Gastroesophageal sphincter (tissue), 3 donors: ENCODE results near the gene OTX1.

Experiments used
- EP300 ChIP-seq: sonication (generic); formaldehyde crosslinking; IDR thresholded peaks from one replicate; pipeline ENCODE4 v1.6.1; 2017; ENCODE audit warnings: antibody characterized with exemption, mild to moderate bottlenecking
- POLR2A ChIP-seq, 2 donors: fragments of 450-650 bp; IDR thresholded peaks; one replicate each; pipeline ENCODE4 v1.6.1; 2017; ENCODE audit warnings: antibody characterized with exemption in 2 of 2, mild to moderate bottlenecking in 2 of 2, moderate library complexity in 1 of 2
- POLR2AphosphoS5 ChIP-seq: sonication (generic); formaldehyde crosslinking; IDR thresholded peaks from one replicate; pipeline ENCODE4 v1.6.1; 2017; ENCODE audit warnings: antibody characterized with exemption
- TF ChIP-seq, protein P1 (sequence below), 4 experiments: fragments of 200-600 bp in 2 of 4; fragments of 450-650 bp in 2 of 4; sonication (generic) in 1 of 4; IDR thresholded peaks; one replicate each; pipeline ENCODE4 v1.5.1; 2017 to 2019; ENCODE audit warnings: antibody characterized with exemption in 4 of 4, mild to moderate bottlenecking in 2 of 4, moderate library complexity in 2 of 4

DNA sequence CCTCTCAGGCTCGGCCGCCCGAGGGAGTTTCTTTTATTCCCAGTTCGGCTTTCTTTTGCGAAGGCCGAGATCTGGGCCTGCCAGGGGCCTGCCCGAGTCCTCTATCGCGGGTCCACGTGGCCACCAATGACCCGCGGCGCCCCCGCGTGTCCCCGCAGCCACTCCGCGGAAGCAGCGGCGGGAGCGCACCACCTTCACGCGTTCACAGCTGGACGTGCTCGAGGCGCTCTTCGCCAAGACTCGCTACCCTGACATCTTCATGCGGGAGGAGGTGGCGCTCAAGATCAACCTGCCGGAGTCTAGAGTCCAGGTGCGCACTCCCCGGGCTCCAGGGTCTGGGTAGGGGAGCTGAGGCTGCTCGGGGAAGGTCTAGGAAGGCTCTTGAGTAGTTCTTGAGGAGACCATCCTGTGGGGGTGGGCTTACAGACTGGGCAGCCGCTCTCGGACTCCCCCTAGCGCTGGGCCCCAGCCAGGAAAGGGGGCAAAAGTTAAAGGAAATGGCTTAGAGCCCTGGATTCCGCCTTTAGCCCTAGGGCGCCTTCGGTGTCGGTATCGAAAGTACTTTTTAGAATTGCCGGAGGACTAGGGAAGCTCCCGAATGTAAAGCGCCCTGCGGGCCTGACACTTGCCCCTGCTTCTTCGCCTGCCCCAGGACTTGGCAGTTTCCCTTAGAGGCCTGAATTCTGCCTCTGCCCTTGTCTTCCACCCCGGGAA is 3.4 kb downstream of the OTX1 start:
- TF ChIP-seq, protein P1, sequence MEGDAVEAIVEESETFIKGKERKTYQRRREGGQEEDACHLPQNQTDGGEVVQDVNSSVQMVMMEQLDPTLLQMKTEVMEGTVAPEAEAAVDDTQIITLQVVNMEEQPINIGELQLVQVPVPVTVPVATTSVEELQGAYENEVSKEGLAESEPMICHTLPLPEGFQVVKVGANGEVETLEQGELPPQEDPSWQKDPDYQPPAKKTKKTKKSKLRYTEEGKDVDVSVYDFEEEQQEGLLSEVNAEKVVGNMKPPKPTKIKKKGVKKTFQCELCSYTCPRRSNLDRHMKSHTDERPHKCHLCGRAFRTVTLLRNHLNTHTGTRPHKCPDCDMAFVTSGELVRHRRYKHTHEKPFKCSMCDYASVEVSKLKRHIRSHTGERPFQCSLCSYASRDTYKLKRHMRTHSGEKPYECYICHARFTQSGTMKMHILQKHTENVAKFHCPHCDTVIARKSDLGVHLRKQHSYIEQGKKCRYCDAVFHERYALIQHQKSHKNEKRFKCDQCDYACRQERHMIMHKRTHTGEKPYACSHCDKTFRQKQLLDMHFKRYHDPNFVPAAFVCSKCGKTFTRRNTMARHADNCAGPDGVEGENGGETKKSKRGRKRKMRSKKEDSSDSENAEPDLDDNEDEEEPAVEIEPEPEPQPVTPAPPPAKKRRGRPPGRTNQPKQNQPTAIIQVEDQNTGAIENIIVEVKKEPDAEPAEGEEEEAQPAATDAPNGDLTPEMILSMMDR (IDR thresholded peaks at IDR 0.05) = no peak
- TF ChIP-seq EP300 (no peak), POLR2AphosphoS5 (no peak), POLR2A (IDR thresholded peaks at IDR 0.05) (no peak)
